T1000 (cell line): ENCODE data around the gene MRNIP.

Experiments used
- DNase-seq: peaks from one replicate; lab custom pipeline; 2025; ENCODE audit warnings: mixed read lengths; lab: John Stamatoyannopoulos, UW

Gene MRNIP

GRCh38 chr5:179821298-179822058 is 37.1 kb downstream of the MRNIP start:
- peak; percentile 76 for DNase-seq

- DNase-seq, result peak; percentile 59
Measured at GRCh38 chr5:179820483-179821297, 37.9 kb downstream of the MRNIP start, which contains the start of gene SQSTM1. Gene SQSTM1 (plus strand): TSS chr5:179820905. CDS start chr5:179820937, 32 bp downstream.

- no peak for DNase-seq
Measured at GRCh38 chr5:179820127-179820482, 38.5 kb downstream of the MRNIP start.

GRCh38 chr5:179819296-179820126 is 39.1 kb downstream of the MRNIP start:
- DNase-seq, result peak; percentile 51

- DNase-seq, result peak; percentile 84
Measured at GRCh38 chr5:179818746-179819295, 39.8 kb downstream of the MRNIP start.

GRCh38 chr5:179817890-179818745 is 40.5 kb downstream of the MRNIP start:
- no peak for DNase-seq

GRCh38 chr5:179817470-179817840 is 41.2 kb downstream of the MRNIP start:
- DNase-seq, result no peak

- DNase-seq, result no peak
Measured at GRCh38 chr5:179816796-179817469, 41.7 kb downstream of the MRNIP start.

- DNase-seq, result no peak
Measured at GRCh38 chr5:179816401-179816795, 42.2 kb downstream of the MRNIP start.

GRCh38 chr5:179815491-179816249 is 42.9 kb downstream of the MRNIP start:
- no peak for DNase-seq

- no peak for DNase-seq
Measured at GRCh38 chr5:179814090-179814489, 44.5 kb downstream of the MRNIP start.

- no peak for DNase-seq
Measured at GRCh38 chr5:179812997-179813607, 45.5 kb downstream of the MRNIP start.

- no peak for DNase-seq
Measured at GRCh38 chr5:179812135-179812825, 46.3 kb downstream of the MRNIP start.

- DNase-seq, result peak; percentile 44
Measured at GRCh38 chr5:179806250-179807048, 52.2 kb downstream of the MRNIP start, which contains the start of gene MGAT4B. Gene MGAT4B (minus strand): TSS chr5:179806866. CDS start chr5:179806583, 283 bp downstream.

GRCh38 chr5:179805529-179806249 is 52.9 kb downstream of the MRNIP start:
- no peak for DNase-seq

GRCh38 chr5:179805070-179805528 is 53.5 kb downstream of the MRNIP start:
- DNase-seq, result no peak

- DNase-seq, result no peak
Measured at GRCh38 chr5:179804555-179804947, 54.1 kb downstream of the MRNIP start.
